Amniotic epithelial cell (primary cell): ENCODE data around the gene SSTR5.

Source experiments
- DNase-seq: peaks from one replicate; pipeline ENCODE4 v3.0.0-alpha.2; 2010; ENCODE audit warnings: low read depth

Gene SSTR5

DNA sequence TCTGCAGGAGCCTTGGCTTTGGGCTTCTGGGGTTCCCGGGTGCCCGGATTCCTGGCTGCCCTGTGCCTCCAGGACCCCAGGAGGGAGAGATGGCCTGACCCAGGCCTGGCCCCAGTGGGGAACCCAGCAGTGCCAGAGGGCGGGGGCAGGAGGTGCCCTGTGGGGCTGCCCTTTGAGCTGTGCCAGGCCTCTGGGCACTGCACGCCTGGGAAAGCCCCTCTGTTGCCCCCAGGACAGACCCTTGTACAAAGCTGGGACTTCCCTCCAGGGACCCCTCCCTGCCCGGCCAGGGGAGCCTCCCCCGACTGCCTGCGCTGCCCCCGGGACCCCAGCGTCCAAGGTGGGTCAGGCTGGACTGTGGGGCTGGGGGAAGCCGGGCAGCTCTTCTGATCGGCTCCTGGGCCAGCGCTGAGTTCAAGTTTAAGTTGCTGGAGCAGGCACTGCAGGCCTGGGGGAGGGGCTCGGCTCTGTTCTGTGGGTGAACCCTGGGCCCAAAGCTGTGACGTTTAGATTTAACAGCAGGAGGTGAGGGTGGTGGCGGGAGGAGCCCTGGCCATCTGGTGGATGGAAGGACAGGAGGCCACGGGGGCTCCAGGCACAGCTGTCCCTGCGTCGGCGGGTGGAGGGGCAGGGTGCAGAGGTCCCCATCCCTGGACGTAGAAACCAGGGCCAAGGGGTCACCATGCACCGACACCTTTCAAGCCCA, 51.1 kb downstream of the SSTR5 start:
- no peak for DNase-seq

GRCh38 chr16:1124291-1124690, 51.7 kb downstream of the SSTR5 start:
- DNase-seq: no peak

GRCh38 chr16:1124795-1125194, 52.2 kb downstream of the SSTR5 start:
- DNase-seq: no peak

GRCh38 chr16:1125471-1125870, 52.9 kb downstream of the SSTR5 start:
- DNase-seq: peak; percentile 39

GRCh38 chr16:1126044-1126443, 53.5 kb downstream of the SSTR5 start:
- no peak for DNase-seq

- DNase-seq: no peak
These were observed 54.0 kb downstream of the SSTR5 start for GRCh38 chr16:1126586-1126985.

DNA sequence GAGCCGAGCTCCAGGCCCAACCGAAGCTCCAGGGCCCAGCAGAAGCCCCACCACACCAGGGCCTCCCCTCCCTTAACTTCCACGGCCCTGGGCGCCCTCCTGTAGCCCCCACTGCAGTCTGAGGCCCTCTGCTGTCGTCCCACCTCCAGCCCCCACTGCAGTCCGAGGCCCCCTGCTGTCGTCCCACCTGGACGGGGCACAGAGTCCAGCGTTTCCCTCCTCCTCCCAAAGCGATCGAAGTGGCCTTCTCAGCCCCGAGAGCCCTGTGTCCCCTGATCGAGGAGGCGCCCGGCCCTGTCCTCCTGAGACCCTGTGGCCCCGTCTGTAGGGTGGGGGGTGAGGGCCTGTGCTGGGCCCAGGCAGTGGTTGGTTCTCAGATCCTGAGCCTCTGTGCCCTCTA, 54.6 kb downstream of the SSTR5 start:
- DNase-seq: no peak

- DNase-seq: no peak
These were observed 55.6 kb downstream of the SSTR5 start for GRCh38 chr16:1127971-1128715.

DNA sequence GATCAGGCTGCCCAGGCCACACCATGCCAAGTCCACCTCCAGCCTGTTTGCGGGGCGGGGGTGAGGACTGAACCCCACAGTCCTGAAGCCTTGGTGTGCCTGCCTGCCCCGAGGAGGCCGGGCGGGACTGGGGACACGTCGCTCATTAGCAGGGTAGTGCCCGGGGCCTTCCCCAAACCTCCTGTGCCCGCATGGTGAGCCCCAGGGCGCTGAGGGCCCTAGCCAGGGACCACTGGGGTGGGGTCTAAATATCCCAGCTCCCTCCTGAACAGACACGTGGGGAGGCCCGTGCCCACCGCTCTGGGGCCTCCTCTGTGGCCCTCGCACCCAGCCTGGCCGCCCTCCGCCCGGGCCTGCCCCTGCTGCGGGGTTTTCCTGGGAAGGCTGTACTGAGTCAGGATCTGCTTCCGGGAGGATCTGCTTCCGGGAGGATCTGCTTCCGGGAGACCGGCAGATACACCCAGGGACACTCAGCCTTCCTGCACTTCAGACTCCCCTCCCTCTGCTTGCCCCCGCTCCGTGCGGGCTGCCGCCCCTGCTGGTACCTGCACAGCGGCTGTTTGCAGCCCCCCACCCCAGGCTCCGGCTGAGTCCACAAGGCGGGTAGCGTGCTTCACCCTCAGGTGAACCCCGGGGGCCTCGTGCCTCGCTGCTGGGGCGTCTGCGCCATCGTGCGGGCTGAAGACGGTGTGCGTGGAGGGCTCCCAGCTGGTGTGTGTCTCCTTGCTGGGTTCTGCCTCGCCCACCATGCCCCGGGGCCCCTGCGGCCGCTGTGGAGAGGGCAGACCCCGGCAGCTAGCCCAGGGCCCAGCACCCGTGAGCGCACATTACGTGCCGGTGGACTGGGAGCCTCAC, 56.8 kb downstream of the SSTR5 start:
- DNase-seq: no peak

- DNase-seq: no peak
These were observed 57.8 kb downstream of the SSTR5 start for GRCh38 chr16:1130382-1130781.
